PC-3 (cell line): ENCODE results near the gene TMEM45A. TPM values are rescaled to one million over a fixed set of nuclear protein-coding genes. Genes with fewer than 3 reads are reported as not detected.

Source experiments
- ATAC-seq: fragments of 200-7000 bp; cut with Tn5 transposase; 2 replicates; pipeline ENCODE4 v1.9.1; 2020; ENCODE audit warnings: mild to moderate bottlenecking, moderate library complexity
- BruUV-seq: library from RNA; stranded (reverse); fragments of 400-500 nt; replicated peaks from 2 replicates; lab custom pipeline; 2021; lab: Mats Ljungman, UMichigan
- CTCF ChIA-PET: fragments of 300-600 bp; sonication (Branson Sonifier 250); formaldehyde crosslinking; loops from one replicate; lab custom pipeline; 2022; ENCODE audit warnings: antibody characterized with exemption; lab: Charles Lee
- POLR2A ChIA-PET: fragments of 300-600 bp; sonication (Branson Sonifier 250); formaldehyde crosslinking; loops from one replicate; lab custom pipeline; 2022; ENCODE audit warnings: antibody characterized with exemption; ENCODE audit not compliant: unreplicated experiment; lab: Charles Lee
- DNase-seq: peaks from one replicate; pipeline ENCODE4 v3.0.0-alpha.2; 2015
- H2AFZ ChIP-seq: fragments of 300-600 bp; sonication (generic); 2 replicates; pipeline ENCODE4 v1.6.0; 2016; ENCODE audit warnings: antibody characterized with exemption, low read length
- H3F3A ChIP-seq: fragments of 300-600 bp; sonication (generic); one replicate; pipeline ENCODE4 v1.6.0; 2017; ENCODE audit warnings: antibody characterized with exemption, low read length, control low read depth, mild to moderate bottlenecking; ENCODE audit not compliant: unreplicated experiment
- H3K27ac ChIP-seq: fragments of 300-600 bp; sonication (generic); 2 replicates; pipeline ENCODE4 v1.5.1; 2016; ENCODE audit warnings: mild to moderate bottlenecking, low read length
- H3K27me3 ChIP-seq: fragments of 300-600 bp; sonication (generic); 2 replicates; pipeline ENCODE4 v1.6.1; 2016; ENCODE audit warnings: low read length, mixed read lengths
- H3K36me3 ChIP-seq: fragments of 300-600 bp; sonication (generic); 2 replicates; pipeline ENCODE4 v1.6.1; 2016; ENCODE audit warnings: low read depth, mixed run types, low read length, mixed read lengths
- H3K4me1 ChIP-seq: fragments of 300-600 bp; sonication (generic); 2 replicates; pipeline ENCODE4 v1.5.1; 2016; ENCODE audit warnings: low read length; ENCODE audit not compliant: insufficient read depth
- H3K4me2 ChIP-seq: fragments of 300-600 bp; sonication (generic); 2 replicates; pipeline ENCODE4 v1.6.0; 2016; ENCODE audit warnings: low read length
- H3K4me3 ChIP-seq: fragments of 300-600 bp; sonication (generic); 2 replicates; pipeline ENCODE4 v1.5.1; 2016; ENCODE audit warnings: mild to moderate bottlenecking, low read length, mixed read lengths
- H3K79me2 ChIP-seq: fragments of 300-600 bp; sonication (generic); 2 replicates; pipeline ENCODE4 v1.6.1; 2017; ENCODE audit warnings: low read length, mixed read lengths
- H3K9ac ChIP-seq: fragments of 300-600 bp; sonication (generic); 2 replicates; pipeline ENCODE4 v1.6.0; 2016; ENCODE audit warnings: mild to moderate bottlenecking, low read length
- H3K9me2 ChIP-seq: fragments of 300-600 bp; sonication (generic); replicated peaks from 2 replicates; pipeline ENCODE4 v1.6.1; 2016; ENCODE audit warnings: mixed run types, low read length, mixed read lengths
- H3K9me3 ChIP-seq: fragments of 300-600 bp; sonication (generic); 2 replicates; pipeline ENCODE4 v1.6.1; 2016; ENCODE audit warnings: low read length, mixed read lengths
- H4K20me1 ChIP-seq: fragments of 300-600 bp; sonication (generic); 2 replicates; pipeline ENCODE4 v1.6.1; 2016; ENCODE audit warnings: low read length, mixed read lengths
- EZH2 ChIP-seq: fragments of 300-600 bp; sonication (generic); IDR thresholded peaks from one replicate; pipeline ENCODE4 v1.6.1; 2017; ENCODE audit warnings: antibody characterized with exemption, mild to moderate bottlenecking, low read length; ENCODE audit not compliant: unreplicated experiment
- EZH2phosphoT487 ChIP-seq: fragments of 300-600 bp; sonication (generic); IDR thresholded peaks from 2 replicates; pipeline ENCODE4 v1.6.1; 2018; ENCODE audit warnings: mild to moderate bottlenecking, antibody characterized with exemption, low read length, borderline replicate concordance
- intact Hi-C: fragments of 100-400 bp; cut with micrococcal nuclease; formaldehyde crosslinking; loops from 2 replicates; pipeline ENCODE4 v1.9.0; 2023
- total RNA-seq: library from RNA; depleted of rRNA; stranded (reverse); fragments of >200 nt; gene quantifications from 2 replicates; pipeline ENCODE4 v1.2.3, GENCODE V29; 2014; rRNA removed
- TF ChIP-seq, protein P1 (sequence below): fragments of 300-600 bp; sonication (generic); conservative IDR thresholded peaks from 2 replicates; pipeline ENCODE4 v1.5.1; 2017; ENCODE audit warnings: antibody characterized with exemption, low read depth, mild to moderate bottlenecking, low read length

TMEM45A gene
- total RNA-seq, 1 experiment from 2014 or later = 7.6 TPM

- CTCF ChIA-PET = interaction anchor here (1.2 kb wide), 1 partner anchor 159 kb away, joined by 3 read pairs; no protein-coding TSS in a partner anchor
- DNase-seq (no peak), ATAC-seq (no peak)
- Histone ChIP-seq H3K4me2 (no peak overlapping the region), H2AFZ (no peak overlapping the region), H3K9me3 (no peaks in the 10 kb centered on the region), H3K9ac (no peak overlapping the region), H3K4me1 (no peaks in the 10 kb centered on the region), H3K79me2 (no peaks in the 10 kb centered on the region), H4K20me1 (no peaks in the 10 kb centered on the region), H3K36me3 (no peaks in the 10 kb centered on the region), H3K27me3 (no peaks in the 10 kb centered on the region), H3K4me3 (no peak overlapping the region), H3F3A (no peaks in the 10 kb centered on the region), H3K9me2 (no peaks in the 10 kb centered on the region), H3K27ac (no peak overlapping the region)
- POLR2A ChIA-PET = no interaction called here
- TF ChIP-seq, protein P1, sequence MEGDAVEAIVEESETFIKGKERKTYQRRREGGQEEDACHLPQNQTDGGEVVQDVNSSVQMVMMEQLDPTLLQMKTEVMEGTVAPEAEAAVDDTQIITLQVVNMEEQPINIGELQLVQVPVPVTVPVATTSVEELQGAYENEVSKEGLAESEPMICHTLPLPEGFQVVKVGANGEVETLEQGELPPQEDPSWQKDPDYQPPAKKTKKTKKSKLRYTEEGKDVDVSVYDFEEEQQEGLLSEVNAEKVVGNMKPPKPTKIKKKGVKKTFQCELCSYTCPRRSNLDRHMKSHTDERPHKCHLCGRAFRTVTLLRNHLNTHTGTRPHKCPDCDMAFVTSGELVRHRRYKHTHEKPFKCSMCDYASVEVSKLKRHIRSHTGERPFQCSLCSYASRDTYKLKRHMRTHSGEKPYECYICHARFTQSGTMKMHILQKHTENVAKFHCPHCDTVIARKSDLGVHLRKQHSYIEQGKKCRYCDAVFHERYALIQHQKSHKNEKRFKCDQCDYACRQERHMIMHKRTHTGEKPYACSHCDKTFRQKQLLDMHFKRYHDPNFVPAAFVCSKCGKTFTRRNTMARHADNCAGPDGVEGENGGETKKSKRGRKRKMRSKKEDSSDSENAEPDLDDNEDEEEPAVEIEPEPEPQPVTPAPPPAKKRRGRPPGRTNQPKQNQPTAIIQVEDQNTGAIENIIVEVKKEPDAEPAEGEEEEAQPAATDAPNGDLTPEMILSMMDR = no peak
- TF ChIP-seq EZH2 (no peak), EZH2phosphoT487 (no peak)
- intact Hi-C loops = no loop called here
- BruUV-seq = no TSS peak
Measured at GRCh38 chr3:100621251-100621650, 128.8 kb downstream of the TMEM45A start.

Other genes with a start within 250 kb of the TMEM45A start
- 25.6 and 37.9 TPM in 2 replicates for gene TBC1D23, start 231.6 kb upstream of the TMEM45A start, total RNA-seq
- 37.8 and 63.1 TPM in 2 replicates for gene NIT2, start 157.9 kb upstream of the TMEM45A start, total RNA-seq
- 85.3 and 91.7 TPM in 2 replicates for gene TOMM70, start 91.5 kb upstream of the TMEM45A start, total RNA-seq
- gene LNP1, start 91.1 kb upstream of the TMEM45A start, total RNA-seq = 5.2 and 6.8 TPM in 2 replicates
- not detected in 2 replicates for gene ADGRG7, start 117.0 kb downstream of the TMEM45A start, total RNA-seq
- gene TFG, start 216.9 kb downstream of the TMEM45A start, total RNA-seq = 97.9 and 106 TPM in 2 replicates